GM11168 (cell line): ENCODE measurements around the gene BRPF1.
"Not testable (repeated sequence)": the region's sequence is repeated elsewhere in the genome, so short reads cannot be mapped to it uniquely, and the experiment has no call there.

Experiments used
- in situ Hi-C: fragments of 300-500 bp; cut with MboI; formaldehyde crosslinking; loops from one replicate; pipeline ENCODE4 v1.12.0; 2022; ENCODE audit warnings: low sequenced_read_pairs; ENCODE audit not compliant: unreplicated experiment

BRPF1 gene

DNA sequence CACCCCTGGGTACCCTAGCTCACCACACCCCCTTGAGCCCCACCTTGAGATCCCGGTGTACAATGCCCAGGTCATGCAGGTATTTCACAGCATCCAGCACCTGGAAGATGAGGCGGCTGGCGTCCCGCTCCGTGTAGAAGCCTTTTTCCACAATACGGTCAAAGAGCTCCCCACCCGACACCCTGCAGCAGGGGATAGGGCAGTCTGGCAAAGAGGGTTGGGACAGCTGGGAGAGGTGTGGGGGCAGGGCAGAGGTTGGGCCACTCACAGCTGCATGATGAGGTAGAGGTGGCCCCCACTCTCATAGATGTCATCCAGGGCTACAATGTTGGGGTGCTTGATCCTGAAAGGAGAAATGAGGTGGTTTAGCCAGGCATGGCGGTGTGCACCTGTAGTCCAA is 31.3 kb downstream of the BRPF1 start:
- in situ Hi-C loops, result no loop called here

DNA sequence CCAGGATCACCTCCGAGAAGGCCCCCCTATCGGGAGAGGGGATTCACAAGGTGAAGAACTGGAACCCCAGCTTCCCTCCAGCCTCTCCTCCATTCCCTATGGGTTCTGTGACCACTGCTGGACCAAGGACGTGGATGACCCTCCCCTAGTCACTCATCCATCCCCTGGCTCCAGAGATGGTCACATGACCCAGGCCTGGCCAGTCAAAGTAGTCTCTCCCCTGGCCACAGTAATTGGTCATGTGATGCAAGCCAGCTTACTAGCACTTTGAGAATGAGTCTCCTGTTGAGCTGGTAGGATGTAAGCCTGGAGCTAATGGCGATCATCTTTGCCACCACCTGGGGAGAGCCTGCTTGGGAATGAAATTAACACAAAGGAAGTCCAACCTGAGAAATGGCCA is 34.3 kb downstream of the BRPF1 start:
- in situ Hi-C loops, result no loop called here

DNA sequence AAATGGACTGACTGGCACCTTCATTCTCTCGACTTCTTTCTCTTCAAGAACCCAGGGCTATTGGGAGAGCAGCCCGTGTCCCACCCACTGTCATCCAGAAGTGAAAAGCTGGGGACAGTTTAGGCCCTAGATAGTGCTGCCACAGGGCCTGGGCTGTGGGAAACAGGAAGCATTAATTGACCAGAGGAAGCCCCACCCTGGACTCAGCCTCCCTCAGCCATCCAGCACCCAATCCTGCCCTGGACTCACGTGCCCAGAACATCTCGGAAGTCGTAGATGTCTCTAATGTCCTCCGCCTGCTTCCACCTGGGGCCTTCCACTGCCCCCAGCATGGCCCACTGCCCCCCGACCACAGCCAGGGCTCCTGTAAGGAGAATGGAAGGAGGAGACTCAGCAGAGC is 35.9 kb downstream of the BRPF1 start:
- in situ Hi-C loops, result no loop called here

- in situ Hi-C loops, result no loop called here
Measured at GRCh38 chr3:9768141-9768775, 36.7 kb downstream of the BRPF1 start.

DNA sequence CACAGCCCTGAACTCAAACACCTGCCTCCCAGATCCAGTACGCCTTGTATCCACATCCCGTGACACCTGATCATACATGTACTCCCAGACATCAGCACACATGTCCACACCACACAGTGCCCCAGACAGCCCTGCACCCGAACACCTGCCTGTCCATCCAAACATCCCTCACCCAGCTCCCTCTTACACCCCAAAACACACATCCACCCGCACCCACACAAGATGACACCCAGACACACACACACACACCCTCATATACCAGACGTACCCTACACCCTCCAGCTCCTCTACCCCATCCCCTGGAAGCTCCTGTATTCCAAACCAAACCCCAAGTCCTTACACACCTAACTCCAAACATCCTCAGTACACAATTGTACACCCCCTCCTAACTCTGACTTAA is 37.5 kb downstream of the BRPF1 start:
- in situ Hi-C loops, result no loop called here

DNA sequence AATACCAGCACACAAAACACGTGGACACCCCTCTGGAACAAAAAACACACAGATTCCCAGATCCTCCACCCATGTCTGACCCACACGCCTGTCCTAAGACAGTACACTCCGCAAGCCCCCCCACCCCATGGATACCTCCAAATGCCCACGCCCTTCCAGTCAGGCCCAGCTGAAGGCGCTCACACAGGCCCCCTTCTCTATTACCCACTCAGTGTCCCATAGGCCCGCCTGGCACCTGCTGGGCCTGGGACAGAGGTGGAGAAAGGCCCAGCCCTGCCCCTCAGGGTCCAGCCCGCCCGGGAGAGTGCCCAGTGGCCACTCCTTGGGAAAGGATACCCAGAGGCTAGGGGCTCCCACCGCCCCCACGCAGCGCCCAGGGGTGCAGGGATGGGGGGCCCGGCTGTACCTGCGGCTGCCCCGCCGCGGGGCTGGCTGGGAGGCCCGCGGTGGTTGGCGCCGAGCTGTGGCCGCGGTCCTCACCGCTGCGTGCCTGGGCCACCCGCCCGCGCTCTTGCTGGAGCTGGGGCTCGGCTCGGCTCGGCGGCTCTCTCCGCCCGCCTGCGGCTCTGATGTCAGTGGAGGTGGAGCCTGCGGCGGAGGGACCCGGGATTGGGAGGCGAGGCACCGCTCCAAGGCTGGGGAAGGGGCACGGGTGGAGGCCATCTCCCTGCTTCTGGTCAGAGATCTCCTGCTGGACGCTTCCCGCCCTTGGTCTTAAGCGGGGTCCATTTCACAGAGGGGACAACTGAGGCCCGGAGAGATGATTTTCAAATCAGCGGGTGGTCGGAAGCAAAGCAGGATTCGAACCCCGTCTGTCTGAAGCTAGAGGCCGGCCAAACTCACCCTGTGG is 38.1 kb downstream of the BRPF1 start, which contains the start of gene CAMK1:
Gene CAMK1, minus strand, starts transcription at position 522 of the 850 bp plus-strand sequence. CDS start 2,198 bp downstream, outside the sequence.
- in situ Hi-C loops, result no loop called here

DNA sequence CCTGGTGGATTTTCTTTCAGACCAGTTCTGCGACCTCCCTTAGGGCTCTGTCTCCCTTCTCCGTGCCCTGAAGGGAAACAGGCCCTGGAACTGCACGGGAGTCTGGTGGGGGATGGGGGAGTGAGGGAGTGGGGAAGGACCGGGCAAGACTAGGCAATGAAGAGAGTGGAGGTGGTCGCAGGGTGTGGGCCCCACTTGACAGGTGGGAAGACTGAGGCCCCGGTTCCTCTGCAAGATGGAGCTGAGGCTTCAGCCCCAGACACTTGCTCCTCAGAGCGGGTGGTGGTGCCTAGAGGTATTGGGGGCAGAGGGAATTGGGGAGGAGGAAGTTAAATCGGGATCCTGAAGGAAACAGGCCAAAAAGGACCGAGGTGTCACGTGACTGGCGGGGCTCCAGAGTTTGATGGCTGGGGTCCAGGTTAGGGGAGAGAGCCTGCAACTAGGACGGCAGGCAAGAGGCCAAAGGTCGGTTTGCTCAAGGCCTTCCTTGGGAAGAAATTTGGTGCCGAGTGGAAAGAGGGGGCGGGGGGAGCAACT is 38.8 kb downstream of the BRPF1 start:
- in situ Hi-C loops, result no loop called here

DNA sequence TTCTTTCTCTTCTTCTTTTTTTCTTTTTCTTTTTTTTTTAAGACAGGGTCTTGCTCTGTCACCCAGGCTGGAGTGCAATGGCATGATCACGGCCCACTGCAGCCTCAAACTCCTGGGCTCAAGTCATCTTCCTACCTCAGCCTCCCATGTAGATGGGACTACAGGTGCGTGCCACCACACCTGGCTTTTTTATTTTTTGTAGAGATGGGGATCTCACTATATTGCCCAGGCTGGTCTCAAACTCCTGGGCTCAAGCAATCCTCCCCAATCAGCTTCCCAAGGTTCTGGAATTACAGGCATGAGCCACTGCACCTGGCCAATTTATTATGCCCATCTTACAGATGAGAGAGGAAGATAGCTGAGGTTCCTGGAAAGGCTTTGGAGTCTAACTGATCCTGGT is 39.5 kb downstream of the BRPF1 start:
- in situ Hi-C loops, result not testable (repeated sequence)

DNA sequence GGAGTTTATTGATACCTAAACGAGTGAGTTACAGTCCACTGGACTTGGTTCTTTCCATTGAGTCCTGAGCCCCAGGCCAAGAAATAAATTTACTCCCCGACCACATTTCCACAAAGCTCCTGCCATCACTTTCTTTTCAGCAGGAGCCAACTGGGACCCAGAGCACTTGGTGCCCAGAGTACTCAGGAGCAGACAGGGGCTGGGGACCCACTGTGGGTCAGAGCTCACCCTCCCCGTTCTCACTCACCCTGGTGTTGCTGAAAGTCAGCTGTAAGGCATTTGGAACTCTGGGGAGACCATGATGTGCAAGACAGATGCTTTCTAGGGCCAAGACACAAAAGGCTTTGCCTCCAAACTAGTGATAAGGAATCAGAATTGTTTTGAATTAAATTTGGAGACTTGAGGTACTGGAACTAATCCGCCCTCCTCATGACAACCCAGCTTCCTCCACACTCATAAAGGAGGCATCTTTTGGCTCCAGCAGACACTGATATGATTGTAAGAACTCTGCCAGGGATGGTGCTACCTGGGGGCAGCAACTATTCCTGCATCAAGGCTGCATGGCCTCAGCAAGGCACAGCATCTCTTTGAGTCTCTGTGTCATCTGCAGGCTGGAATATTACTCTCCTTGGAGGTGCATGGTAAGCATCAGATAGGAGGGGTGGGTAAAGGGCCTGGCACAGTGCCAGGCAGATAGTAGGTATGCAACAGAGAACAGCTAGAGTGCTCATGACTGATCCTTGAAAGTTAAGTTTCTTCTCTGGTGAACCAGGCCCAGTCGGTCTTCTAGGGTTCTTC is 45.6 kb downstream of the BRPF1 start:
- in situ Hi-C loops, result no loop called here

DNA sequence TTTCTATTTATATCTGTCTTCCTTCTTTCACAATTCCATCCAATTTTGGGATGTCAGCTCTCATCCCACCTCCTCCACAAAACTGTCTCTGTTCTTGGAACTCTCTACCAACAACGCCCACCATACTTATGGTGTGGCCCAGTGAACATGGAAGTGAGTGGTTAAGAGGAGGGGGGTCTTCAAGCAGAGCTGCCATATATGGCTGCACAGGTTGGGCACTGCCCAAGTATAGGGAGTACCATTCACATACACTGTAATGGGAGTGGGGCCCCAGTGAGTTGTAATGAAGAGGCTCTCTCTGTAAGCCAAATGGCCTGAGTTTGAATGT is 46.1 kb downstream of the BRPF1 start:
- in situ Hi-C loops, result no loop called here

- in situ Hi-C loops, result no loop called here
Measured at GRCh38 chr3:9778143-9779074, 46.9 kb downstream of the BRPF1 start.

DNA sequence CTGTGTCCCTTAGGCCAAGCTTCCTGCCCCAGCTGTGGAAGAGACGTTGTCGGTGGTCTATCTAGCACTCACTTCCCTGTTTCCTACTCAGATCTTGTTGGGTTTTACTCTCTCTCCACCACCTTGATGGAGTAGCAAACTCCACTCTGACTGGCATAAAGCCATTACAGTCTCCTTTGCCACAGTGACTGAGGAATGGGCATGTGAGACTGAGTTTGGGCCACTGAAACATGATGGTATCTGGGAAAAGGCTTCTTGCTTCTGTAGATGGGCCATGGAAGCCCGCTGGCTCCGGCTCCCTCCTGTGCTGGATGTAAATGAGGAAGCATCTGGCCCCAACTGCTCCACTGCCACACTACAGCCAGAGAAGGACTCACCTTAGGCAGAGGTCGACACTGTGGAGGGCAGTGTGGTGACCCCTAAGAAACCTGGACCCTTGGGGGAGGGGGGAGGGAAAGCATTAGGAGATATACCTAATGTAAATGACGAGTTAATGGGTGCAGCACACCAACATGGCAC is 47.6 kb downstream of the BRPF1 start:
- in situ Hi-C loops, result no loop called here

DNA sequence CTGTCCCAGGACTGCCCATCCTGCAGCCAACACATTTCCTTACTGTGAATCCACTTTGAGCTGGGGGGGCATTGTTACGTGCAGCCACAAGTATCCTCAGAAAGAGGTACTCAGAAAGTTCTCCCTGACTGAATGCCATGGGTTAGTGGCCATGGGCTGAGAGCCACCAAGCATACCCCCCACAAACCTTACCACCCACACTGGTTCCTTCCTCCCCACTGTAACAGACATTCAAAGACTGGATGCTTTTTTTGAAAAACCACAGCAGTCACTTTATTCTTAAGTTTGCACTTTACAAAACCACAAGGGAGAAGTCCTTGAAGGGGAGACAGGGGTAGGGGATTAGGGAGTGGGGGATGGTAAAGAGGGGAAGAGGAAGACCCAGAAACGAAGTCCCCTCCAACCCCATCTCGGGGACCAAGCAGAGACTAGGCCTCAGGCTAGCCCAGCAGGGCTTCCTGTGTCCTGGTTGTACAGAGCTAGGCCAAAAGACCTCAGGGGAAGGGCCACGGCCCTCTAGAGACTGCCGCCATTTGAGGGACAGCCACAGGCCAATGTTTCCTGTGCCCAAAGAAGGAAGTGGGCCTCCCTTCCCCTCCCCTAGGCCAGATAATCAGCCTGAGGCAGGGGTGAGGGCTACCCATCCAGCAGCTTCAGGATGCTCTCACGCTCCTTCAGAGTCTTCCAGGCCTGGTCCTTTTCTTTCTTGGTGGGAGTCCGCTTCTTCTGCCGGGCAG is 48.4 kb downstream of the BRPF1 start:
- in situ Hi-C loops, result no loop called here

GRCh38 chr3:9780458-9780812 is 48.9 kb downstream of the BRPF1 start:
- in situ Hi-C loops, result no loop called here

DNA sequence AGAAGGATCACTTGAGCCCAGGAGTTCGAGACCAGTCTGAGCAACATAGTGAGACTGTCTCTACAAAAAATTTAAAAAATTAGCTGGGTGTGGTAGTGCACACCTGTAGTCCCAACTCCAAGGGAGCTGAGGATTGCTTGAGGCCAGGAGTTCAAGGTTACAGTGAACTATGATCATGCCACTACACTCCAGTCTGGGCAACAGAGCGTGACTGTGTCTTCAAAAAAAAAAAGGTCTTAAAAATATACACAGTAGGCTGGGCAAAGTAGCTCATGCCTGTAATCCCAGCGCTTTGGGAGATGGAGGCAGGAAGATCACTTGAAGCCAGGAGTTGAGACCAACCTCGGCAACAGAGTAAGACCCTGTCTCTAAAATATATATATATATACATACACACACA is 49.4 kb downstream of the BRPF1 start:
- in situ Hi-C loops, result no loop called here

GRCh38 chr3:9781551-9781950 is 50.0 kb downstream of the BRPF1 start:
- in situ Hi-C loops, result no loop called here

- in situ Hi-C loops, result no loop called here
Measured at GRCh38 chr3:9781978-9782603, 50.6 kb downstream of the BRPF1 start.

GRCh38 chr3:9782770-9783169 is 51.2 kb downstream of the BRPF1 start:
- in situ Hi-C loops, result no loop called here

GRCh38 chr3:9783954-9784353 is 52.4 kb downstream of the BRPF1 start:
- in situ Hi-C loops, result no loop called here
